ENCODE data around the gene GPRASP2. TPM values are rescaled to one million over a fixed set of nuclear protein-coding genes. Genes with fewer than 3 reads are reported as not detected.
"Not testable (repeated sequence)": the region's sequence is repeated elsewhere in the genome, so short reads cannot be mapped to it uniquely, and the experiment has no call there.

Gene GPRASP2
- total RNA-seq, result 10 to 100 TPM in 1 of 3 donors, 1 to 10 TPM in 2; 2.2 to 11.4 (median 2.8) TPM
- long read RNA-seq, donor 1, partial matches to known transcripts, result 7 of 26 reads
- long read RNA-seq, donor 1, other reads (novel, unspliced or antisense), result 15 of 26 reads
- long read RNA-seq, donor 2, result 0 reads

- H3K36me3 ChIP-seq (ENCODE audit: low read depth), result no peaks in the 10 kb centered on the region
- TF ChIP-seq CTCF (IDR thresholded peaks at IDR 0.05), result no peak
- ATAC-seq (peak; percentile 83), DNase-seq (peak; percentile 46 to 58 (median 48))
- peak within 1 kb of the TSS; percentile 14 for H3K4me3 ChIP-seq
- intact Hi-C loops (cut with DNase I, micrococcal nuclease), result no loop called here
- no peaks in the 10 kb centered on the region for H3K9me3 ChIP-seq
- no peaks in the 10 kb centered on the region for H3K4me1 ChIP-seq (ENCODE audit: low read depth)
Measured at GRCh38 chrX:102712216-102712966, at the start of gene GPRASP2. TSS of gene GPRASP2 (plus strand) at chrX:102712448. CDS start at chrX:102714870, 2,422 bp downstream.

- H3K9me3 ChIP-seq; ATAC-seq; DNase-seq; H3K36me3 ChIP-seq (ENCODE audit: low read depth); intact Hi-C loops (cut with DNase I, micrococcal nuclease); H3K4me1 ChIP-seq (ENCODE audit: low read depth); H3K4me3 ChIP-seq: not testable (repeated sequence)
Measured at GRCh38 chrX:102663820-102664219, 48.4 kb upstream of the GPRASP2 start.

GRCh38 chrX:102667034-102667433, 45.2 kb upstream of the GPRASP2 start:
- H3K4me1 ChIP-seq (ENCODE audit: low read depth); H3K9me3 ChIP-seq; H3K36me3 ChIP-seq (ENCODE audit: low read depth); intact Hi-C loops (cut with DNase I, micrococcal nuclease); H3K4me3 ChIP-seq; ATAC-seq; DNase-seq: not testable (repeated sequence)

GRCh38 chrX:102669526-102669925, 42.7 kb upstream of the GPRASP2 start:
- intact Hi-C loops (cut with DNase I, micrococcal nuclease), result no loop called here
- DNase-seq (no peak), ATAC-seq (no peak)
- Histone ChIP-seq H3K9me3 (no peaks in the 10 kb centered on the region), H3K4me3 (no peak overlapping the region), H3K36me3 (ENCODE audit: low read depth) (no peaks in the 10 kb centered on the region), H3K4me1 (ENCODE audit: low read depth) (no peaks in the 10 kb centered on the region)
- TF ChIP-seq CTCF (IDR thresholded peaks at IDR 0.05), result no peak

GRCh38 chrX:102672856-102673255, 39.4 kb upstream of the GPRASP2 start:
- H3K9me3 ChIP-seq, result no peaks in the 10 kb centered on the region
- no peaks in the 10 kb centered on the region for H3K4me1 ChIP-seq (ENCODE audit: low read depth)
- intact Hi-C loops (cut with DNase I, micrococcal nuclease), result no loop called here
- no peak for DNase-seq
- no peak overlapping the region for H3K4me3 ChIP-seq
- ATAC-seq, result no peak
- no peak for TF ChIP-seq CTCF (IDR thresholded peaks at IDR 0.05)
- no peaks in the 10 kb centered on the region for H3K36me3 ChIP-seq (ENCODE audit: low read depth)

GRCh38 chrX:102677479-102677878, 34.8 kb upstream of the GPRASP2 start:
- intact Hi-C loops (cut with DNase I, micrococcal nuclease); H3K4me1 ChIP-seq (ENCODE audit: low read depth); DNase-seq; H3K4me3 ChIP-seq; H3K9me3 ChIP-seq; ATAC-seq; H3K36me3 ChIP-seq (ENCODE audit: low read depth): not testable (repeated sequence)

GRCh38 chrX:102684772-102685520, 27.3 kb upstream of the GPRASP2 start:
- DNase-seq, result no peak
- peaks cover 11% of the 10 kb centered on the region for H3K9me3 ChIP-seq
- H3K36me3 ChIP-seq (ENCODE audit: low read depth), result no peaks in the 10 kb centered on the region
- no peak for ATAC-seq
- intact Hi-C loops (cut with DNase I, micrococcal nuclease), result no loop called here
- H3K4me1 ChIP-seq (ENCODE audit: low read depth), result no peaks in the 10 kb centered on the region
- no peak for TF ChIP-seq CTCF (IDR thresholded peaks at IDR 0.05)
- no peak overlapping the region for H3K4me3 ChIP-seq
